Glomerular visceral epithelial cell (primary cell): ENCODE data around the gene THSD7B.
A peak's percentile ranks its signal among the peaks of the same experiment; 100 is the strongest.

Source experiments
- DNase-seq: peaks from one replicate; pipeline ENCODE4 v3.0.0-alpha.2; 2016; ENCODE audit errors: extremely low spot score

Gene THSD7B

DNA sequence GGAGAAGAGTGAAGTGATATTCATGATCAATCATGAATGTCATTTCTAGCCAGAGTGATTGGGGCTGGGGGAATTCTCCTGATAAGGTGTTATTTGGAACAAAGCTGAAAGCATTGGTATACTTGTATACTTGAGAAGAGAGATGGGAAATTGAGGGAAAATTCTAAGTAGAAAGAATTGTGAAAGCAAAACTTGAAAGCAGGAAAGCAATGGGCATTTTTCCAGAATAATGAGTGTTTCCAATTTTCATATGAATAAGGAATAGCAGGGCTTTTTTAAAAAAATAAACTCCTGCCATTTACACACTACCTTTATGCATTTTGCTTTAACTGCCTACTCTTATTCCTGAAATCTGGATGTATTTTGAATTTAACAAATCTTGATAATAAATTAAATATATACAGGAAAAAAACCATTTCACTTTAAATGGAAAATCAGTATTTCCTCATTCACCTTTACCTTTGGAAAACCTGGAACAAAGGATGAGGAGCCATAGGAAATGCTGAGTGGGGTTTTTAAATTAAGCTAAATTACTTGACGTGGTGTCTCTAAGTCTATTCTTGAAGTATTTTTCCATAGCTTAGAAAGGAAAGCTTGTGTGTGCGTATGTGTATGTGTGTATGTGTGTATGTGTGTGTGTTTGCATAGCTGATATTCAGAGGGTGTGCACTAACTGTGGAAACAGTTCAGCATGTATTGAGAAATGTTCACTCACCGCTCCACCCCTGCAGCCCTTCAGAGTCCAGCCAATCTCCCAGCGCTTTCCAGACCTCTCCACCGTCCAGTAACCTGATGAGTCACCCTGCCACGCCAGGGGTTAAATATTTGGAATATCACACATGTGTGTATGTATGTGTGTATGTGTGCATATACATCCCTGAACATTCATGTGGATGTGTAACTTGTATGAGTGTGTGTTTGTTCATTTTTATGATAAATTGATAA, 427.3 kb downstream of the THSD7B start:
- DNase-seq = peak; percentile 82

DNA sequence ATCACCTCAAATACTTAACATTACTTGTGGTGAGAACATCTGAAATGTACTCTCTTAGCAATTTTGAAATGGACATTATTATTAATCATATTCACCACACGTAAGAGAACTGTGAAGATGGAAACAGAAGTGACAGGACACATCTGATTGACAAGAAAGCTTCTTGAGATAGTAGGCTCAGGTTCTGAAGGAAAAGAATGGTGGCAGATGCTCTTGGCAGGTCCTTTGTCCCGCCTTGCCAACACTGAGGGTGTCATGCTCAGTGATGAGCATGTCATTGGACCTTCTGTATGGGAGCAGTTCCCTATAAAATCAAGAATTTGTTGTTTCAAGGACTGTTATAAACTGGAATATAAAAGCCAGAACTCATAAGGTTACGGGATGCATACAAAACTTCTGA, 428.1 kb downstream of the THSD7B start:
- DNase-seq = no peak

DNA sequence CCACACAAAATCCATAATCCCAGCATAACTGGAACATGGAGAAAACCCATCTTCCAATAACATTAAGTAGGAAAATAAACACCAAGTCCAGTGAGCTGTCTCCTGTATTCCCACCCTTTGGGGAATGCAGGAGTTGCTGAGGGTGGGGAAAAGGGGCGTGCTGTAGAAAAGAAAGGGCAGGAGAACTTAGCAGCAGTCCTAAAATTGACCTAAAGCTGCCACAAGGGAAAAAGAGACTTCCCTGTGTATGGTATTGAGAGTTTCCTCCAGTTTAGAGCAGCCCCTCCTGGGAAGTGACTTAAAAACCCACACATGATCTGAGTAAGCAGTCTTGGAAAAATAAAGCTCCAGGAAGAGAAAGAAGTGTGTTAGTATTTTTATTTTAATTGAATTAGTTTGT, 428.8 kb downstream of the THSD7B start:
- no peak for DNase-seq

- no peak for DNase-seq
These were observed 434.4 kb downstream of the THSD7B start for GRCh38 chr2:137199751-137200150.

- DNase-seq = no peak
These were observed 437.0 kb downstream of the THSD7B start for GRCh38 chr2:137202318-137202717.

DNA sequence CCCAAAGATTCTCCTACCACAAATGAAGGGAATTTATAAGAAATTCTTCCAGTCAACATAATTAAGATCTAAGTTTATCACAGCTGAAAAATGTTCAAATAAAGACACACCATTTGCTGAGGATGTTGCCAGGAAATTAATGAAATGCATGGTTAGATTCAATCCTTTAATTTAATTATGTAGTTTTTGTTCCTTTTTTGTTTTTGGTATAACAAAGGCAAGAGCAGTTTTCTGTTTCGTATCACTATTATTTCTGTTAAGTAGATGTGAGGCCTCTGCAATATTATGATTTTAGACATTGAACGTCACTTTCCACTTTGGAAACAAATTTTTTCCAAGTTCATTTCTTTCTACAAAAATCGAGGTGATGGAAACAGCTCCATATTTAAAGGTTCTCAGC, 440.0 kb downstream of the THSD7B start:
- DNase-seq = no peak

- DNase-seq = no peak
These were observed 440.7 kb downstream of the THSD7B start for GRCh38 chr2:137206069-137206468.

GRCh38 chr2:137207030-137207429, 441.7 kb downstream of the THSD7B start:
- DNase-seq = no peak

DNA sequence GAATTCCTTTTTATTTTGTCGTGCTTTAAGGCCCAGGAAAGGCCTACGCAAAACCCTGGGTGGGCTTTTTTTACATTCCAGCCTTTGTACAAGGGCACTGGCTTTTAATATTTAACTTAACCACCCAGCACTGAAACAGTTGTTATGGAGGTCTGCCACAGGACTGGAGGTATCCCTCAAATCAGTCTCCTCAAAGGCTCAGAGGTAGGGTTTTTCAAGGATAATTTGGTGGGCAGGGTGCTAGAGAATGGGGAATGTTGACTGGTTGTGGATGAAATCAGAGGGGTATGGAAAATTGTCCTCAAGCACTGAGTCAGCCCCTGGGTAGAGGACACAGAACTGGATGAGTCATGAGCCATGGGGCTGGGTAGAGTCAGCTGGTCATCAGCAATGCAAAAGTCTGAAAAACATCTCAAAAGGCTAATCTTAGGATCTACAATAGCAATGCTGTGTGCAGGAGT, 443.1 kb downstream of the THSD7B start:
- peak; percentile 96 for DNase-seq

- DNase-seq = no peak
These were observed 444.7 kb downstream of the THSD7B start for GRCh38 chr2:137210039-137210438.

DNA sequence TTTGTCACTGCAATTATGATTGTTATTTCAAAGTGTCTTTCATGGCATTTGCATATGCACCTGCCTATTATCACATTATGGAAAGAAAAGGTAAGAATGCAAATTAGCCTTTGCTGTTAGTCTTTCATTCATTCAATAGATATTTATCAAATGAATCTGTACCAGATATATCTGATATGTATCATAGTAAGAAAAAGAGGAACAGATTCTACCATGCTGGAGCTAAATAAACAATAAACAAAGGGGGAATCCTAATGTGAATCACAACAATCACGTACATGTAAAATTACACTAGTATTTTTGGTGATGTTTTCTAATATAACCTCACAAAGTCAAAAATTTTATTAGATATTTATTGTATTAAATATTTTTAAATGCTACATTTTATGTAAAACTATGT, 446.4 kb downstream of the THSD7B start:
- no peak for DNase-seq

- peak; percentile 48 for DNase-seq
These were observed 455.2 kb downstream of the THSD7B start for GRCh38 chr2:137220438-137220993.

- no peak for DNase-seq
These were observed 456.6 kb downstream of the THSD7B start for GRCh38 chr2:137221797-137222492.

- no peak for DNase-seq
These were observed 458.4 kb downstream of the THSD7B start for GRCh38 chr2:137223722-137224121.

GRCh38 chr2:137228566-137228965, 463.2 kb downstream of the THSD7B start:
- peak; percentile 71 for DNase-seq

GRCh38 chr2:137229834-137230233, 464.5 kb downstream of the THSD7B start:
- no peak for DNase-seq

DNA sequence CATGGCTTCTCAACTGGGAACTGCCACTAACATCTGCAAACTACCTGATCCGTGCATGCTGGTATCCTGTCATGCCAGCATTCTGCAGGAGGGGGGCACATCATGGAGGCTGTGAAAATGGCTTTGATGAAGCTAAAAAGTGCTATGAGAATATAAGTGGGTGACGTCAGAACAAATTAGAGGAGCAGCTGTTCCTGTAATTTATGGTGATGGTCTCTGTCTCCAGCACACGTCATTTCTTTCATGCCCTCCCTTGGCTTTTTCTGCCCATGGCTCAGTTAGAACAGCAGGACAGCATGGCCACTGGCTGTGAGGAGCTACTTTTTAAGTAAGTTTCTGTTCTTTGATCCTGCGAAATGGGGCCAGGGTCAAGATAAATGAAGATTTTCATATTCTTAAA, 466.3 kb downstream of the THSD7B start:
- no peak for DNase-seq

- no peak for DNase-seq
These were observed 466.7 kb downstream of the THSD7B start for GRCh38 chr2:137232076-137232475.

GRCh38 chr2:137233091-137233490, 467.7 kb downstream of the THSD7B start:
- DNase-seq = no peak

DNA sequence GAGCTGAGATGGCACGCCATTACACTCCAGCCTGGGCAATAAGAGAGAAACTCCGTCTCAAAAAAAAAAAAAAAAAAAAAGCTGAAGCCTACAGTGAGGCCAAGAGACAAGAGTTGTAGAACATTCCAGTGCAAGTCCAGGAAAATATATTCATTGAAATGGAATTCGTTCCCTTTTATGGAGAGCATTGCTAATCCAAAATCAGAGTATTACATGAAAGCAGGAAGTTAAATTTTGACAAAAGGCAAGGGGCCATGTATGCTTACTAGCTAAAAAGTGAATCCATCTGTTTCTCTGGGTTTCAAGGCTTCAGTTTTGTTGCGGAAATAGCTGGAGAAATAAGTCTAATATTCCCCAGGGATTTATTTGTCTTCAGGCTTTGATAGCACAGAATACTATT, 471.7 kb downstream of the THSD7B start:
- DNase-seq = no peak

- DNase-seq = no peak
These were observed 472.7 kb downstream of the THSD7B start for GRCh38 chr2:137238065-137238464.

DNA sequence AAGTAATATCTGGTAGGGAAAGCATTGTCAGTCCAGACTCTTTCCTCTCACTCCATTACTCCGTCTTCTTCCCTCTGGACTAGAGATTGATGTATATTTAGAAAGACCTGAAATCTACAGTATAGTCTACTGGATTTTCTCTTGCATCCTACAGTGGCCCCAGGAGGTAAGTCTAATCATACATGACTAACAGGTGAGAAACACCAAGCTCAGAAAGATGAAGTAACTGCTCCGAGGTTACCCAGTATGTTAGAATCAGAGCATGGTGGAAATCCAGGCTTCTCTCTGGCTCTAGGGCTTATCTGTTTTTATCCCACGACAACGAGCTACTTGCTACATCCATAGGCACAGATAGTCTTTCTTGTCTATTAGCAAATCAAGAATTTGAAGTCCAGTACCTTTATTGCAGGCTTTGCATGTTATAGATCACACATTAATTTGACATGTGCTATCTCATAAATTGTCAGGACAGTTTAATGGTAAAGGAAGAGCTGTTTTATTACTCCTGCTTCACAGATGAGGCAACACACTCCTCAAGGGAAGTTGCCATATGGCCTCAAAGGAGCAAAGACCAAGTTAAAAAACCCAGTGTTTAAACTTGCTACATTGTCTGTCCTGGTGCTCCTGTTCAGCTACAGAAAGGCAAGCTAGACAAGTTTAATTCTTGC, 484.3 kb downstream of the THSD7B start:
- no peak for DNase-seq
